Hematopoietic multipotent progenitor cell treated with erythropoietin and hydrocortisone succinate and interleukin-3 and kit ligand, for 8 days (in vitro differentiated cells): Measurements from ENCODE around the gene CDC25C.
"Not testable (repeated sequence)": the region's sequence is repeated elsewhere in the genome, so short reads cannot be mapped to it uniquely, and the experiment has no call there.

Experiments
- DNase-seq: peaks from one replicate; pipeline ENCODE4 v3.0.0-alpha.2; 2015

CDC25C gene

GRCh38 chr5:138344887-138345622 is 13.5 kb upstream of the CDC25C start:
- DNase-seq, result no peak

DNA sequence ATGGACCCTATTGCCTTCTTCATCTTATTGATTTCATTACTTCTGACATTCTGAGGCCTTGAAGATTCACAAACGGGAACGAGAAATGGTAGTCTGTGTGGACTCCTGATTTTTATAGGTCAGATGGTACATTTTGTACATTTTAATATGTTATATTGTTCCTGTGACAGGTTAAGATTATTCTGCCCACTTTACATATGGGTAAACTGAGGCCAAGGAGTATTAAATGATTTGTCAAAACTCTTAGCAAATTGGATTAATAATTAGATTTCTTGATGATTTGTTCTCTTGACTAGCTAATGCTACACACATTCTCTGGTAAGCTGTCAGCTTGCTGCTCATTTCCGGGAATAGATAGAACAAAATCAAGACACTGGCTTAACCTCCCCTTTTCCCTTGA is 8.4 kb upstream of the CDC25C start:
- DNase-seq, result no peak

- no peak for DNase-seq
Measured at GRCh38 chr5:138339464-138339863, 7.9 kb upstream of the CDC25C start.

DNA sequence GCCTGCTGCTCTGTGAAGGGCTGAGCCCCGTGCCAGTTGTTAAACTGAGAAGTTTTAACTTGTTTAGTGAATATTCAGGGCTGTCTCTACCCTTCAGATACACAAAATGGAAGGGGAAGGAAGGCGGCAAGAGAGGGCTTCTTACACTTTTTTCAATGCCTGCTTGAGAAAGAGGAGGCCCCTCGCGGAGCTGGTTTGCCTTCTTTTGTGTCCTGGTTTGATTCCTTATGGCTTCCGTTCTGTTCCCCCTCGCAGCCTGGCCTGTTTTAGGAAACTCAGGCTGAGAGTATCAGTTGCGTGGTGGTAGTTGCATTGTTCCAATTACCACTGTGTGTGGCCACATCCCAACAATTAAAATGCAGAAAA is 7.5 kb upstream of the CDC25C start:
- DNase-seq, result peak; percentile 22

GRCh38 chr5:138338411-138339090 is 6.9 kb upstream of the CDC25C start:
- no peak for DNase-seq

- peak; percentile 92 for DNase-seq
Measured at GRCh38 chr5:138337685-138338410, 6.2 kb upstream of the CDC25C start, which contains the start of gene FAM53C. Gene FAM53C, plus strand, starts transcription at chr5:138338266. Its CDS starts 3,070 bp downstream, at chr5:138341336.

DNA sequence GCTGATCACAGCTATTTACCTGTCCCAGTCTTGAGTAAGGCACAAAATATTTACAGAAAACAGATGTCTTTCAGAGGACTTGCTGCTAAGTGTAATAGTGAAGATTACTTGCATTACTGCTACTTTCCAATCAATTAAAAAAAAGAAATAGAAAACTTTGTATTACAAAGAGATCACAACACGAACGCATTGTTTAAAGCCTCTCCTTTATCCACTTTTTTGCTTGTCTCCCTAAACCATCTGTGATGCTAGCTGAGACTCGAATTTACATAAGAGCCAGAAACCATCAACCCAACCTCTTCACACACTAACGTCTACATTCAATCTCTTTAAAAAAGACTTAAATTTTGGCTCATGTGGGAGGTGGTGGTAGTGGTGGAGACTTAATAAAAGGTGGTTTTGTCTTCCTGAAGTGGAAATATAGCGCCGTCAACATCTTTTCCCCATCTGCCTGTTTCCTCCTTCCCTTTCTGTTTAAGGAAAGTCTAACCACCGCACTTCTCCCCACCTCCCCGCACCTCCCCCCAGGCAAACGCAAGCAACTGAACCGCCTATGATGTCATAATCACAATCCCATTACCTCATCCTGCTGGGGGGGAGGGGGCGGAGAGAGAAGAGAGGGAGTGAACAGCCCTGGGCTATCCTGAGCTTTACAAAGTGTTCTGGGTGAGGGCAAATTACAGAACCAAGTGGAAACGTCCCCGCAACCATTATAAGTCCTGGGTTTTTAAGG is 5.5 kb upstream of the CDC25C start:
- no peak for DNase-seq

DNA sequence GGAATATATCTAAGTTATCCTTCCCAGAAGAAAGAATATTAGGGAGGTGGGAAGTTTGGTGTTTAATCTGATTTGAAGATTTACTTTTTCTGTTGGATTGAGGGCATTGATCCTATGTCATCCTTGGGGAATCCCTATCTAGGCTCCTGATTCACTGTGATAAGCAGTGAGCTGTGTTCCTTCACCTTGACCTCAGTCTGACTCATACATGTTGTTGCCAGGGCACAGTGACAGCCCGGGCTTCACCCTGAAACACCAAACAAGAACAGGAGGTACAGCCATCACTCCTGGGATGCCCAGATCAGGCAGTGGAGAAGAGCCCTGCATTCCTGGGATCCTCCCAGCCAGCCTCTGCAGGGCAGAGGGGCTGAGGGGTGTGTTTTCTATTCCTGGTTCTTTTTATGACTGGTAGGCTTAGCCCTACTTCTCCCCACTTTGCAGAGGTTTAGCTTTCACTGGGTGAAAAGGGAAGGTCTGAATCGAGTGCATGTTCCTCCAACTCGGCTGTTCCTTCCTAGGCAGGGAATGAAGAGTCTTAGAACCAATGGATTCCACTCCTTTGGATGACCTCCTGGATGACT is 3.4 kb upstream of the CDC25C start:
- DNase-seq, result no peak

- DNase-seq, result no peak
Measured at GRCh38 chr5:138330813-138331448, 673 bp downstream of the CDC25C start.

DNA sequence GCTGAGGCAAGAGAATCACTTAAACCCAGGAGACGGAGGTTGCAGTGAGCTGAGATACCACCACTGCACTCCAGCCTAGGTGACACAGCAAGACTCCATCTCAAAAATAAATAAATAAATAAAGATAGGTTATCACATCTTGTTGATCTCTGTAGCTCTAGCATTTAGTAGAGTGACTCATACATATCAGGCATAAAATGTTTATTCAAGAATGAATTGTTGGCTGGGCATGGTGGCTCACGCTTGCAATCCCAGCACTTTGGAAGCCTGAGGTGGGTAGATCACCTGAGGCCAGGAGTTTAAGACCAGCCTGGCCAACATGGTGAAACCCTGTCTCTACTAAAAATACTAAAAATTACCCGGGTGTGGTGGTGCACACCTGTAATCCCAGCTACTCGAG is 13.4 kb downstream of the CDC25C start:
- DNase-seq, result not testable (repeated sequence)

DNA sequence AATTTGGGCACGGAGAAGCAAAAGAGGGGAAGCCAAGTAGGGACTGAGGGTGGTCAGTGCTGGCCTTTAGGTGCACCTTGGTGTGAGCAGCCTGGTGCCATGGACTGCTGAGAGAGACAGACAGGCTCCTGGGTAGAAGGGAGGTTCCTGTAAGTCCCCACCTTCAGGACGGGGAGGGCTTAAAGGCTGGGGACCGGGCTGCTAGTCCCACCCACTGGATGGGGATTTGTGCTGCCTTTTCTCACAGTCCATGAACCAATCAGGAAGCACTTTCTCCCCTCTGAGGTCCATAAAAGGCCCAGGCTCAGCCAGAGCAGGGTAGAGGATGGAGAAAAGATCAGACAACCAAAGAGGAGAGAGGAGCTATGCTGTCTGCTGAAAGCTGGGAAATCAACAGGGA is 15.2 kb downstream of the CDC25C start:
- no peak for DNase-seq

GRCh38 chr5:138315751-138316278 is 15.8 kb downstream of the CDC25C start:
- no peak for DNase-seq

- DNase-seq, result peak; percentile 95
Measured at GRCh38 chr5:138305797-138306196, 25.8 kb downstream of the CDC25C start.

- no peak for DNase-seq
Measured at GRCh38 chr5:138303372-138303771, 28.2 kb downstream of the CDC25C start.

- no peak for DNase-seq
Measured at GRCh38 chr5:138289296-138289695, 42.3 kb downstream of the CDC25C start.

DNA sequence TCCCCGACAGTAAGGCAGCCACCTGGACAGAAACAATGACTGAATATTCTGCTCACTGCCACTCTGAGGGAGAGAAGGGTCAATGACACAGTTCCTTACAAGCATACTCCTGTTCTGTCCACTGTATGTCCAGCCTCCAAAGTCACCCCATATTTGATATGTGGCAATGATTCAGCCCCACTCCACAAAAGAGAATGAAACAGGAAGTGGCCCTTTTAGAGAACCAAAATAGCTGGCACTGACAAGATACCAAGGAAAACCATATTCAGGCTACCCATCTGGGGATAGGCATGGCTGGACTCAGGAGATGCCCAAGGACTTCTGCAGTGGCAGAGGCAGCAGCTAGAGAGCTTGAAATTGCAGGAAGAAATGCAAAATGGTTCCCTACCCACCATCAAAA is 44.4 kb downstream of the CDC25C start:
- no peak for DNase-seq

DNA sequence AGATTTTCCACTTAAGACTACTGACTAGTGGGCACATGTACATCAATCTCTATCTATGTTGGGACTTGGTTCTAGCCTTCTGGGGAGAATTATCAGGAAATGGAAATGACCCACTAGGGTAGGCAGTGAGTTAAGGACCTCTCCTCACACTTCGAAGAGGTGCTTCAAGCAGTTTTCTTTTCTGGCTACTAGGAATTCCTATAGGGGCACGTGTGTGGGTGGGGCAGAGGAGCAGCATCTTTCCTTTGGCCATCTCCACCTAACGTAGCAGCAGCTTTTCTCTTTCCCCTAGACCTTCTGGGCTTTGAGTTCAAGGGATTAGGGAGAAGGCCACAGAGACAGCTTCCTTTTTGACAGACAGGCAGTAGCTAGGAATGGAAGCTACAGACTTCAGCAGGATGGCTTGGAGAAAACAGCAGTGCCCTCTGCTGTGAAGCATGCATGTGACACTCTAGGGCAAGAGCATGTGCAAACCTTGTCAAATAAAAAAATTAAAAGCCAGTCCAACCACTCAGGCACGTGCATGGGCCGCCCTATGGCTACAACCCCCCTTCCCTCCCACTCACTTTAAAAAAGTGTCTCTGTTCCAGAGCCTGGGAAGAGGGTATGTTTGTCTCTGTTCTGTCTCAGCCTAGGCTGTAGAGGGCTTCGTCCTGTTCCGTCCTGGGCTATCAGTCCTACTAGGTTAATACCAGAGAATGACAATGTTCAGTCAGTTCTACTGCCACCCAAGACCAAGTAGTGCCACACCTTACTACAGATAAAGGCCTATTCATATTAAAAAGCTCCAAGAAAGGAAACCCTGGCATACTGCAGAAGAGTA is 48.5 kb downstream of the CDC25C start:
- DNase-seq, result peak; percentile 62

- DNase-seq, result no peak
Measured at GRCh38 chr5:138280915-138281314, 50.7 kb downstream of the CDC25C start.

DNA sequence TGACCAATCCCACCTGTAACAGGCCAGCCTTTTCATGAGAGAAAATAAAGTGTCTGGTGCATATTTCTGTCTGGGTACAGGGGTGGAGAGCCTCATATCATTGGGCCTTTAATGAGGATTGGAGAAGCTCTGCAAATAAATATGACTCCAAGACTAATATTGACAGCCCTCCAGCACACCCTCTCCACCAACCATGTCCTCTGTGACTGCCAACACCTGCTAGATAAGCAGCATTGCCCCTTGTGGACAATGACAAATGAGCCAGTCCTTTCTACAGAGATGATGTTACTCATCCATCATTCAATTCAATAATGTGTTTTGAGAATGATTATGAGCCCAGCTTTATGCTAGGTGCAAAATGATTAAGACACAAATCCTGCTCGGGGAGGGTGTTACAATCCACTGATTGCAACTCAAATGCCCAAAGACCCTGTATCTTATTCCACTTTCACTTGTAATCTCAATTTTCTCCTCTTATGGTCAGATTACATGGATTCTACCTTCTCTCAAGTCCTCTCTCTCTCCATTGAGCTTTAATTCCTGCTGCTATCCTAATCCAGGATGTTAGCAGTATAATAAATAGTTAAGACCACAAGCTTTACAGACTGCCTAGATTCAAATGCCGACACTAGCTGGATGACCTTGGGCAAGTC is 55.1 kb downstream of the CDC25C start:
- peak; percentile 41 for DNase-seq

GRCh38 chr5:138275895-138276294 is 55.7 kb downstream of the CDC25C start:
- DNase-seq, result no peak

- peak; percentile 84 for DNase-seq
Measured at GRCh38 chr5:138275379-138275782, 56.2 kb downstream of the CDC25C start.
